ENCODE results near the gene E2F1.

Gene E2F1

GRCh38 chr20:33687370-33687915 lies 1.3 kb upstream of the E2F1 start:
- no peak for DNase-seq (ENCODE audit: low read depth)

- DNase-seq (ENCODE audit: low read depth), result no peak
Observed at GRCh38 chr20:33686984-33687366, 790 bp upstream of the E2F1 start.

- no peak for DNase-seq (ENCODE audit: low read depth)
Observed at GRCh38 chr20:33685328-33686099, 671 bp downstream of the E2F1 start.

- no peak for DNase-seq (ENCODE audit: low read depth)
Observed at GRCh38 chr20:33684533-33685327, 1.5 kb downstream of the E2F1 start.

GRCh38 chr20:33681728-33682353 lies 4.3 kb downstream of the E2F1 start:
- no peak for DNase-seq (ENCODE audit: low read depth)

- no peak for DNase-seq (ENCODE audit: low read depth)
Observed at GRCh38 chr20:33681288-33681687, 4.9 kb downstream of the E2F1 start.

GRCh38 chr20:33680686-33681085 lies 5.5 kb downstream of the E2F1 start:
- DNase-seq (ENCODE audit: low read depth), result peak; percentile 82

- DNase-seq (ENCODE audit: low read depth), result no peak
Observed at GRCh38 chr20:33679758-33680485, 6.3 kb downstream of the E2F1 start.

GRCh38 chr20:33677991-33678702 lies 8.0 kb downstream of the E2F1 start:
- DNase-seq (ENCODE audit: low read depth), result no peak

- no peak for DNase-seq (ENCODE audit: low read depth)
Observed at GRCh38 chr20:33676652-33677645, 9.2 kb downstream of the E2F1 start.

- no peak for DNase-seq (ENCODE audit: low read depth)
Observed at GRCh38 chr20:33676121-33676520, 10.1 kb downstream of the E2F1 start.

- DNase-seq (ENCODE audit: low read depth), result no peak
Observed at GRCh38 chr20:33675136-33675959, 10.8 kb downstream of the E2F1 start.

GRCh38 chr20:33674294-33675135 lies 11.7 kb downstream of the E2F1 start, which contains the start of gene NECAB3:
TSS of gene NECAB3 (minus strand) at chr20:33674428. CDS start at chr20:33674352, 76 bp downstream.
- no peak for DNase-seq (ENCODE audit: low read depth)

GRCh38 chr20:33673410-33674293 lies 12.5 kb downstream of the E2F1 start:
- DNase-seq (ENCODE audit: low read depth), result no peak

- DNase-seq (ENCODE audit: low read depth), result no peak
Observed at GRCh38 chr20:33673114-33673409, 13.1 kb downstream of the E2F1 start.

- no peak for DNase-seq (ENCODE audit: low read depth)
Observed at GRCh38 chr20:33672426-33673113, 13.6 kb downstream of the E2F1 start.
